Stimulated activated CD4-positive, alpha-beta T cell treated with anti-CD3 and anti-CD28 coated beads, Interleukin-1b, Interleukin-23, amount 100 ng/mL, for 1 hour (primary cell): ENCODE data around the gene RANBP3.

ENCODE experiments used
- DNase-seq, 2 donors: peaks; one replicate each; pipeline ENCODE4 v3.0.0-alpha.2; 2020; ENCODE audit warnings: low read depth in 2 of 2

The RANBP3 gene

DNA sequence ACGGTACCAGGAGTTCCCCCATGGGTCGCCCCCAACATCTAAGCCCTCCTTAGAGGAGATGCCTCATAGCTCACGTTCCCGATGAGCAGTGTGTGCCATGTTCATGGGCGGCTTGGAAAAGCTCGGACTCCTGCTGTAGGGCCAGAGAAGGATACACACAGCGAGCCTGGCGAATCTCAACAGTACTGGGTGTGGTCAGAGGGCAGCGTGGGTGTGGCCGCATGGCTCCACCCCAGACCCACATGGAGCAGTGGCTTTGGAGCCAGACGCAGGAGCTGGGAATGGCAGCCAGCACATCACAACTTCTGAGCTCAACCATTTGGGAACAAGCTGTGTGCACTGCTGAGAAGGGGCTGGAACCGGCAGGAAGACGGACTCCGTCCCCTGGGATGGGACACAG, 48.3 kb downstream of the RANBP3 start:
- DNase-seq, result no peak

DNA sequence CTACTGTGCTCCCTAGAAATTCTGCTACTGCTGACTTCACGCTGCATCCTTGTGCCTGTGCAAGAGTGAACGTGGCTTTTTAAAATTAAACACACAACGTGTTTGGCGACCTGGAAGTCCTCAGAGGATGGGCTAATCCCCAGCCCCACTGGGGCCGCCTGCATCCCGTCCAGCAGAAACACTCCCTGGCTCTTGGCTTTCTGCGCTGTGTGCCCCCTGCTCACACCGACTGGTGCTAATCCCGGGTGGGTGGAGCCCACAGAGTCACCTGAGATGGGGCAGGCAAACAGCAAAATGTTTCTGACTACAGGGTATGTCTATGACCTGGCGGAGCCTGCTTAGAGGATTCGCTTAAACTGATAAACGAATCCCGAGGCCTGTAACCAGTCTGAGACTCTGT, 48.8 kb downstream of the RANBP3 start:
- no peak for DNase-seq

DNA sequence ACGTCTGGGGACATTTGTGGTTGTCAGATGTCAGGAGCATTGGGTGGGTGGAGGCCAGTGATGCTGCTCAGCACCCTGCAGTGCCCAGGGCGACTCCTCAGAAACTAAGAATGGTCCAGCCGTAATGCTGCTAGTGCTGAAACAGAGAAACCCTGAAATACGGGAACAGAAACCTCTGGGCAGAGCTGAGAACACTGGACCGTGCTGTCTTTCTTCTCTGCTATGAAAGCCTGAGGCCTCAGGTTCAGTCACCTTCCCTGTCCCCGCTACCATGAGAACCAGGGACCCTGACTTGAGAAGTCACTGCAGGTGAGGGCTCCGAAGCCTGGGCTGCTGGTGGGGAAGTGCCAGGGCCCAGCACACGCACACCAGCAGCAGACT, 50.5 kb downstream of the RANBP3 start:
- no peak for DNase-seq

DNA sequence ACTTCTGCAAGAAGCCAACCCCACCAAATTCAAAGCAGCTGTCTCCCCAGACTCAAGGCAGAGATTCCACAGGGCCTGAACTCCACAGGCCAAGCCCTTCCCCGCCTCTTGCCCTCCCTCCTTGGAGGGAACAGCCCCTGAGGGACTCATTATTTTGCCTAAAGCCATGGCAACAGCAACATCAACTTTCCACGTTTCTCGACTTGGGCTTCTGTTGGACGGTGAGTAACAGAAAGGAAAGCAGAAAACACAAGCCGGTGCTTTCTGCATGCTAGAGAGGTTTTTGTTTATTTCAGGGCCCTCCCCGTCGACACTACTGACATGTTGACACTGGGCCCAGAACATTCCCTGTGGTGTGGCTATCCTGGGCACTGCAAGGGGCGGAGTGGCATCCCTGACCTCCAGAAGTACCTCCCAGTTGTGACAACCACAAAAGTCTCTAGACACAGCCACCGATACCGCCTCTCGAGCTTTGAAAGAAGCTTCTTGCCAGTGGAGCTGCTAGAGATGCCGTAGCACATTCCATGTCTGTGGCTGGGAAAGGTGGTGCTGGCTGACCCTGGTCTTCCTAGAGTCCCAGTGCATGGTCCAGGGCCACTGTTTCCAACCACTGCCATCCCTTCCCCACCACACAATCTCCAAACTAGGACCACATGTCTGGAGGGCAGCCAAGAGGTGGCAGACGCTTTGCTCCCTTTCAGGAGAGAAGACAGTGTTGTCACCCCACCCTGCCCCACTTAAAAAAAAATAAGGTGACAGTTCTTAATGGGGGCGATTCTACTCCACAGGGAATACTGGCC, 51.1 kb downstream of the RANBP3 start:
- DNase-seq, result no peak

DNA sequence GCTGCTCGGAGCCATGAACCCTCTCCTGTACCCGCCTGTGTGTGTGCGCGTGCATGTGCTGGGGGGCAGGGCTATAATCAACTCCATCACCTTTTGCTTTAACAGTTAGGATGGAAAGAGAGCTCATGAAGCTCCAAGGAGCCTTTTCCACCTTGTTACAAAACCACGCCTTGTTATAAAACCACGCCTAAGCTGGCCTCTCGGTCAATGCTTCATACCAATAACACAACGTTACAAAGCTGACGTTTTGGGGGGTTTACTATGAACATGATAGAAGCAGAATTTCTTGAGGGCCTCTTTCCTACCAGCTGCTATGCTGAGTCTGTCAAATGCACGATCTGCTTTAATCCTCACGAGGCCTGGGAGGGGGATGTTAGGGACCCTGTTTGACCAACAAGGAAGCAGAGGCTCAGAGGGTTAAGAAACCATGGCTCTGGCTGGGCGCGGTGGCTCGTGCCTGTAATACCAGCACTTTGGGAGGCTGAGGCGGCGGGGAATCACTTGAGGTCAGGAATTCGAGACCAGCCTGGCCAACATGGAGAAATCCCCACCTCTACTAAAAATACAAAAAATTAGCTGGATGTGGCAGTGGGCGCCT, 52.0 kb downstream of the RANBP3 start:
- no peak for DNase-seq

DNA sequence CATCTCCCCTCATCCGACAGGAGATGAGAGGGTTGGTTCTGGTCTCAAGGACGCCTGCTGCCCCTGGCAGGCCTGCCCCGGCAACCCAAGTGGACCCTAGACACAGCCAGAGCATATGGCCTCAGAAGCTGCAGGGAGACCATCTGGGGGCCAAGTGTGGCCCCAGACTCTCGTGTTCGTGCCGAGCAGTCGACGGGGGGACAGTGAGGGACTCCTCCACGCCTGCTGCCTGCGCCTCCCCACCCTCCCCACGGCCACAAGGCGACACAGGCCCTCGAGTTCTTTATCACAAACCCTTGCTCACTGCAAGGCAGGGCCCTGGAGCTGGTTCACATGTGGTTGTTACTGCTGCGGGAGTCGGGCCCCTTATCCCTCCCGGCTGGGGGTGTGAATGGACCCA, 54.6 kb downstream of the RANBP3 start:
- DNase-seq, result no peak

DNA sequence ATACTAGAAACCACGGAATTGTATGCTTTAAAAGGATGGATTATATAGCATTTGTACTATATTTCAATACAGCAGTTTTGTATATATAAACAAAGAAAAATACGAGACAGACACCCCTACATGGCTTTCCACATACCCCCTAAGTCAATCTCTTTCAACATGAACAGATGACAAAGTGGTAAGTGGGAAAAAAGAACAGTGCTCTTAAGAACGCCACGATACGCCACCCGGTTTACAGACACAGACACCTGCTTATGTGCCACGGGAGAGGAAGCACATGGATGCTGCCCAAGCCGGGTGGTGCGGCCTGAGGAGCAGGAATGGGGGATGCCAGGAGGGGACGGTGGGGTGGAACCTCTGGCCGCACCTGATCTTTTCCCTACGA, 55.8 kb downstream of the RANBP3 start:
- DNase-seq, result no peak

DNA sequence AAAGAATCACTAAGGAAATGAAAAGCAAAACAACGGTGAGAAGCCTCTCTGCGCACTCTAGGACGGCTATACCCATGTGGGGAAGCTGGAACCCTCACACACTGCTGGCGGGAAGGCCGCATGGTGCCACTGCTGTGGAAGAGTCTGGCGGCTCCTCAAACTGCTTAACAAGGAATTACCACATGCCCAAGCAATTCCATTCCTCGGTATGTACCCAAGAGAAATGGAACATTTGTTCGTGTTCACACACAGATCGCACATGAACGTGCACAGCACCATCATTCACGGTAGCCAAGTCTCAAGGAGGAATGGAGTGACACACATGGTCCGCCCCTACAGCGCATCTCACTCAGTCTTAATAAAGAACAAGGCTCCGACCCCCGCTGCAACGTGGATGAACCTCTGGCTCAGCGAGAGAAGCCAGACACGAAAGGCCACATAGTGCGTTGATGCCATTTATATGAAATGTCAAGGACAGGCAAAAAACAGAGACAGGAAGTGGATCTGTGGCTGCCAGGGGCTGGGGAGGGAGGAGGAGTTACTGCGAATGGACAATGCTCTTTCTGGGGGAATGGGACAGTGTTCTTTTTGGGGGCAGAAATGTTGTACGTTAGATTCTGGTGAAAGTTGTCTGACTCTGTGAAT, 56.3 kb downstream of the RANBP3 start:
- no peak for DNase-seq

DNA sequence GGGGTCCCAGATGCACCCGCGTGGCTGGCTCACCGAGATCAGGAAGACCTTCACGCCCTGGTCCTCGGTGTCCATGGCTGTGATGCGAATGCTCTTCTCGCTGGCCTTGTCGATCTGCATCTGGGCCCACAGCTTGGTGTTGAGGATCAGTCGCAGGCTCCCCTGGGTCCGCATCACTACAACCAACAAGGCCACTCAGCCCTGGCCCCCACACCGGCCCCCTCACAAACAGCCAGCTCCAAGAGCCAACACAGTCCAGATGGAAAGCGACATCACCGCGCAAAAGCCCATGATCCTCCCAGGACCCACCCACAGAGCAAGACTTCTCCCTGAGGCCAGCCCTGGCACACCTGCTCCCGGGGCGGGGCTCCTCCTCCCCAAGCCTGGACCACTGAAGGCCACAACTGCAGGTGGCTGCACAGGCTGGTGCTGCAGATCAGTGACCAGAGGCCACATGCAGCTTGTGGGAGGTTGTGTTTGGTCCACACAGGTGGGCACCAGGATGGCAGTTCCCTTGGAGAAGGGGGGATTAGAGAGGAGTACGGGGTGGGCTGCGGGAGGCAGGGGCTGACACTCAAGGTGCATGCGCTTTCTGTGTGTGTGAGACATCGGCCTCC, 59.4 kb downstream of the RANBP3 start:
- DNase-seq, result no peak

DNA sequence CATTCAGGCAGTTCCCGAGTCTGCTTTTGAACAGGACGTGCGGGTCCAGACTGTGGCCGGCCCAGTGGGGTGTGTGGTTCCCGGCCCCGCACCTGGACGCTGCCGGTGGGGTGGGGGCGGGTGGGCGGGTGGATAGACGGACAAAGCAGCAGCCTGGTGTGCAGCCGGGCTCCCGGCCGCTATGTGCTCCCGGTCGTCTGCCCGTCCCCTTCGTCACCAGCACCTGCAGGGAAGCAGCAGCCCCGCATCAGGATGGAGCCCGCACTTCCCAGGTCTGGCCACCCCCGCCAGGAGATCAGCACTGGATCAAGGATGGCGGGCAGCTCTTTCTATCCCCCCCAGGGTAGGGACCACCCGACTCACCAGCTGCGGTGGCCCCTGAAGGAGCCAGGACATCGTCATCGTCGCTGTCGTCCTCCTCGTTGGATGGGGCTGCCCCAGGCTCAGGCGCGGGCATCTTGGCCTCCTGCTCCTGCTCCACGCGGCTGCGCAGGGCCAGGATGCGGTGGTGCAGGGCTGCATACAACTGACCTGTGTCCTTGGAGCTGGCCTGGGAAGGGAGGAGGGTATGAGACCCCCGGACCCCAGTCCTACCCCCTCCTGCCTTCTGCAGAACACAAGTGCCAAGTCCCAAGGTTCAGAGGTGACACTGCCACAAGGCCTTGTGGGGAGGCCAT, 60.4 kb downstream of the RANBP3 start:
- DNase-seq, result no peak

DNA sequence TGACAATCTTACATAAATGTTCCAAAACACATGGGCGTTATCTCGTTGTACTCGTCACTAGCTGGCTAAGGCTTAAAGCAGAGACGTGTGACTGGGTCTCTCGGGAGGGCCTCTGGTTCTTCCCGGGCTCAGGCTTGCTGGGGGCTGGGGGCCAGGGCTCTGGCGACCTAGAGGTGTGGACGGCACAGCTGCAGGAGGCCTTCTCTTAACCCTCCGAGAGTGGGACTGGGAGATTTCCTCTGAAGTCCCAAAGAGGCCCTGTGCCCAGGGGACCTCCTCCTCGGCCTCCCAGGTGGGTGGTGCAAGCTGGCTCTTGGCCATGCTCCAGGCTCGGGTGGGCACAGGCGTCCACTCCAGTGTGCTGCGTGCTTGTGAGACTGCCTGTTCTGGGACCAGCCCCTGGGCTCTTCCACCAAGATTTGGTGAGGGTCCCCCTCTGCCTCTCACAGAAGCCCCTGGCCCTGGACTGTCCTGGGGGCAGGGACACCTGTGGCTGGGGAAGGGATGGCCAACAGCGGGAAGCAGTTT, 61.7 kb downstream of the RANBP3 start:
- no peak for DNase-seq

DNA sequence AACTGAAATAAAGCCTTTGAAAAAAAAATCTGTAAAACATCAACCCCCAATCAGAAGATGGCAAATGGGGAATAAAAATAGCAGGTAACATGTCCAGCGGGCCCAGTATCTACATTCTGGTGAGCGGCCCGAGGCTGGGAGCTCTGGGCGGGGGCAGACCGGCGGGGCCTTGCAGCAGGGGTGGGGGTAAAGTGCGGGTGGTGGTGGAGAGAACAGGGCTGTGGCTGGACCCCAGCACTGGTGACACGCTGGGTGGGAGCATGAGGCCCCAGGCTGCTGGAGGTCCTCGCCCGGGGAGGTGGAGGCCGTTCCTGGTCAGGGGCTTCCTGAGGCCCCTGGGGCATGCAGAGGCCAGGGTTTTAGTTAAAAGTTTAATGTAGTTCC, 62.2 kb downstream of the RANBP3 start:
- no peak for DNase-seq

DNA sequence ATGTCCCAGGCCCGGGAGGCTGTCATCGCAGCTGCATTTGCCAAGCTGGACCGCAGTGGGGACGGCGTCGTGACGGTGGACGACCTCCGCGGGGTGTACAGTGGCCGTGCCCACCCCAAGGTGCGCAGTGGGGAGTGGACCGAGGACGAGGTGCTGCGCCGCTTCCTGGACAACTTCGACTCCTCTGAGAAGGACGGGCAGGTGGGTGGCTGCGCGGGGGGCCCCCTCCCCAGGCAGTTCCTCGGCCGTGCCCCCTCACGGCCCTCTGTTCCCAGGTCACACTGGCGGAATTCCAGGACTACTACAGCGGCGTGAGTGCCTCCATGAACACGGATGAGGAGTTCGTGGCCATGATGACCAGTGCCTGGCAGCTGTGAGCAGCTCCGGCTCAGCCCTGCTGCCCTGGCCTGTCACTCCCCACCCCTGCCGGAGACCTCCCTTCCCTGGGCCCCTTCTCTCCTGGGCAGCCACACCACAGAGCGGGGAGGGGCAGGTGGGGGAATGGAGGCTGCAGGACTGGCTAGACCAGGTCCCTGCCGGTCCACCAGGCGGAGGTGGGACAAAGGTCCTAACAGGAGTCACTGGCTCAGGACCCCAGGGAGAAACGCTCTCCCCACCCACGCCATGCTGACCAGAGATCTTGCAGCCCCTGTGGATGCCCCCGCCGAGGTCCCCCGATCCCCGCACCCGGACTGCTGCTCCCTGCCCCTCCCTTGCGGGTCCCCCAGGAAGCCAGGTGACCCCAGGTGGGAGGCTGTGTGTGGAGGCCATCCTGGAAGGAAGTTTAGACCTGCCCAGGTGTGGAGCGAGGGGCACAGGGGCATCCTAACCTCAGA, 62.8 kb downstream of the RANBP3 start:
- no peak for DNase-seq

DNA sequence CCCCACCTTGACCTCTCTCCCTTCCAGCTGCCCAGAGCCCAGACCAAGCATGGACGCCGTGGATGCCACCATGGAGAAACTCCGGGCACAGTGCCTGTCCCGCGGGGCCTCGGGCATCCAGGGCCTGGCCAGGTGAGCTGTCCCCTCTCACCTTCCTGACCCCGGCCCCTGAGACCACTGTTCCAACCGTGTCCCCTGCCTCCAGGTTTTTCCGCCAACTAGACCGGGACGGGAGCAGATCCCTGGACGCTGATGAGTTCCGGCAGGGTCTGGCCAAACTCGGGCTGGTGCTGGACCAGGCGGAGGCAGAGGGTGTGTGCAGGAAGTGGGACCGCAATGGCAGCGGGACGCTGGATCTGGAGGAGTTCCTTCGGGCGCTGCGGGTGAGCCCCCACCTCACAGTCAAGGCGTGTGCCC, 63.6 kb downstream of the RANBP3 start:
- DNase-seq, result no peak

DNA sequence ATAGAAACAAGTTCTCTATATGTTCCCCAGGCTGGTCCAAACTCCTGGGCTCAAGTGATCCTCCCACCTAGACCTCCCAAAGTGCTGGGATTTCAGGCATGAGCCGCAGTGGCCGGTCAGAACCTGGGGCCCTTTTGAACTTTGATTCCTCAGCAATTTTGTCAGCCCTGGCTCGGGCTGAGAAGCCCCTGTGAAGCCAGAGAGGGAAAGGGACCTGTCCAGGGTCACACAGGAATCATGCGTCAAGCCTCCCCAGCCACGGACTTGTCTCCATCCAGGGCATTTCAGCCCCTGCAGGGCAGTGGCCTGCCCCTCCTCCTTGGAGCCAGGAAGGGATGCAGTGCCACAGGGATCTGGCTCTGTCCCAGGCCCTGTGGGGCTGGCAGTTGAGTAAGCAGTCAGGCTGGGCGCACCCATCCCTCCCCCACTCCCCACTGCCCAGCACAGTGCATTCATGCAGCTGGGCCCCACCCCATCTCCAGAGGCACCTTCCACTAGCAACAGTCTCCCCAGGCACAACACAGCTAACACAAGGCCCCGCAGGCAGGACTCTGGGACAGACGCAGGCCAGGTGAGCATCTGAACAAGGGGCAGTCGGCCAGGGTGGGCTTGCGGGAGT, 64.1 kb downstream of the RANBP3 start, which contains the start of gene CAPS:
CAPS (plus strand) TSS at position 516 of the 619 bp plus-strand sequence. CDS start 153 bp downstream, outside the sequence.
- DNase-seq, result no peak

DNA sequence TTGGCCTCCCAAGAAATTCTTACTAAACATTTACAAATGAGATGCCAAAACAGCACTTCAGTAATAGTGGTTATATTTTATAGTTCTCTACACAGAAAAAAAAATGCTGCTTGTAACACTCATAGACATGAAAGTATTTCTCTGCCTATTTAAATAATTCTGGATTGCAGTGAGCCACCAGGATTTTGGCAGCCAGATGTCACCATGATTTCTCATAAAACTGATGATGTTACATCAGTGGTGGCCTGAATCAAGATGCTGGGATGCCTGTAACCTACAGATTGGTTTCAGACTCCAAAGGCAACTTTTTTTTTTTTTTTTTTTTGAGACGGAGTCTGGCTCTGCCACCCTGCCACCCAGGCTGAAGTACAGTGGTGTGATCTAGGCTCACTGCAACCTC, 66.6 kb downstream of the RANBP3 start:
- DNase-seq, result no peak

DNA sequence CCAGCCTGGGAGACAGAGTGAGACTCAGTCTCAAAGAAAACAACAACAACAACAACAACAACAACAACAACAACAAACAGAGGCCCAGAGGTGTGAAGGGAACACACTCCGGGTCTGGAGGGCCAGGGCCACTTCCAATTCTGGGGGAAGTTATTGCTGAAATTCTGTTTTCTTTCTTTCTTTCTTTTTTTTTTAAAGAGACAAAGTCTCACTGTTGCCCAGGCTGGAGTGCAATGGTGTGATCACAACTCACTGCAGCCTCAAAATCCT, 67.4 kb downstream of the RANBP3 start:
- DNase-seq, result no peak

DNA sequence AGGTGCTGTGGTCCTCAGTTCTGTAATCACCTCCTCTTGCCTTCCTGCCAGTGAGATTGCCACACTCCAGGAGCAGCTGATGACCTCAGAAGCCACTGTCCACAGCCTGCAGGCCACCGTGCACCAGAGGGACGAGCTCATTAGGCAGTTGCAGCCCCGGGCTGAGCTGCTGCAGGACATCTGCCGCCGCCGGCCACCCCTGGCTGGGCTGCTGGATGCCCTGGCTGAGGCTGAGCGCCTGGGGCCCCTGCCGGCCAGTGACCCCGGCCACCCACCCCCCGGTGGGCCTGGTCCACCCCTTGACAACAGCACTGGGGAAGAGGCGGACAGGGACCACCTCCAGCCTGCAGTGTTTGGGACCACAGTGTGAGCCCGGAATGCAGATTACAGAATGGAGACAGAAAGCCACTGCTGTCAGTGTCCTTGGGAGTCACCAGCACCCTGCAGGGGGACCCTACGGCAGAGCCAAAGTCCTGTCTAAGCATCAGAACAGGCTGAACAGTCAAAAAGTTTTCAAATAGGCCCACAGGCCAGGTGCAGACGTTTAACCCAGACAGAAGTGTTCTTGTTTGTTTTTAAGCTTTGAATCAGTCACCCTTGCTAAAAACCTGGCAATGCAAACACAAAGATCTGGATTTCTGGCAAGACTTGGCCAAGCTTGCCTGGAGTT, 69.0 kb downstream of the RANBP3 start:
- no peak for DNase-seq

DNA sequence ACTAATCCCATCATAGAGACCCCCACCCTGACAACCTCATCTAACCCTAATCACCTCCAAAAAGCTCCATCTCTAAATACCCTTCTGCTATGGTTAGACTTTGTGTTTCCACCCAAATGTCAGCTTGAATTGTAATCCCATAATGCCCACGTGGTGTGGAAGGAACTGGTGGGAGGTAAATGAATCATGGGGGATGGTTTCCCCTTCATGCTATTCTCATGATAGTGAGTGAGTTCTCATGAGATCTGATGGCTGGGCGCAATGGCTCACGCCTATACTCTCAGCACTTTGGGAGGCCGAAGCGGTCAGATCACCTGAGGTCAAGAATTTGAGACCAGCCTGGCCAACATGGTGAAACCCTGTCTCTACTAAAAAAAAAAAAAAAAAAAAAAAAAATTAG, 70.7 kb downstream of the RANBP3 start:
- no peak for DNase-seq

DNA sequence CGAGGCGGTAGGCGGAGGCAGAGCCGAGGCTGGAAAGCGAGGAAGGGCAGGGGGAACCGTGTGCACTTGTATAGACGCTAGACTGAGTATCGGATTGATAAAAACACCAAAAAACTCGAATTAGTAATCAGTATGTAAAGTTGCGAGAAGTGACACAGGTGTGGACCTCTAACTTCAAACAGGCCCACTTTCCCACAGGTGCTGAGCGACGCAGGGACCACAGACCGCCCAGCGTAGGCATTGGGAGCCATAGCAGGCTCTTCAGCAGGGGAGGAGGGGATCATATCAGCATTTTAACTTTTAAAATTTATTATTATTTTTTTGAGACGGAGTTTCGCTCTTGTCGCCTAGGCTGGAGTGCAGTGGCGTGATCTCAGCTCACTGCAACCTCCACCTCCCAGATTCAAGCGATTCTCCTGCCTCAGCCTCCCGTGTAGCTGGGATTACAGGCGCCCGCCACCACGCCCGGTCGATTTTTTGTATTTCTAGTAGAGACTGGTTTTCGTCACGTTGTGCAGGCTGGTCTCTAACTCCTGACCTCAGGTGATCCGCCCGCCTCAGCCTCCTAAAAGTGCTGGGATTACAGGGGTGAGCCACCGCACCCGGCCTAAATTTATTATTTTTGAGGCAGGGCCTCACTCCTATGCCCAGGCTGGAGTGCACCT, 72.7 kb downstream of the RANBP3 start:
- no peak for DNase-seq
